Measurements from ENCODE around the gene MAN1A2. TPM values are rescaled to one million over a fixed set of nuclear protein-coding genes. Genes with fewer than 3 reads are reported as not detected.

The MAN1A2 gene
- total RNA-seq, 1 donor from 2014 or later = 42.7 TPM

DNA sequence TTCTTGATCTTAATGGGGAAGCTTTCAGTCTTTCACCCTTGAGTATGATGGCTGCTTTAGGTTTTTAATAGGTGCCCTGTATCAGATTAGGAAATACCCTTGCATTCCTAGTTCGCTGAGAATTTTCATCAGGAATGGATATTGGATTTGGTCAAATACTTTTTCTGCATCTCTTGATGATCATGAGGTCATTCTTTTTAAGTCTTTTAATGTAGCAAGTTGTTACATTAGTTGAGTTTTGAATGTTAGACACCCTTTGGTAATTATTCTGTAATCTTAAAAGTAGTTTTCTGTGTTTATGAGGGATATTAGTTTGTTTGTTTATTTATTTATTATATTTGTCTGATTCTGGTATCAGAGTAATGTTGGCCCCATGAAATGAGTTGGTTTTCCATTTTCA lies 22.5 kb downstream of the MAN1A2 start:
- Mint-ChIP-seq H3K9me3 (ENCODE audit: low read depth) (no peaks in the 10 kb centered on the region), H3K4me1 (ENCODE audit: low read depth) (peaks cover 28% of the 10 kb centered on the region), H3K36me3 (ENCODE audit: low read depth) (no peaks in the 10 kb centered on the region), H3K27ac (ENCODE audit: unreplicated experiment) (no peak overlapping the region), H3K27me3 (ENCODE audit: low read depth) (no peaks in the 10 kb centered on the region), H3K4me3 (ENCODE audit: unreplicated experiment) (no peak overlapping the region)
- no peak for DNase-seq (ENCODE audit: low spot score)
- TF ChIP-seq, protein P1, sequence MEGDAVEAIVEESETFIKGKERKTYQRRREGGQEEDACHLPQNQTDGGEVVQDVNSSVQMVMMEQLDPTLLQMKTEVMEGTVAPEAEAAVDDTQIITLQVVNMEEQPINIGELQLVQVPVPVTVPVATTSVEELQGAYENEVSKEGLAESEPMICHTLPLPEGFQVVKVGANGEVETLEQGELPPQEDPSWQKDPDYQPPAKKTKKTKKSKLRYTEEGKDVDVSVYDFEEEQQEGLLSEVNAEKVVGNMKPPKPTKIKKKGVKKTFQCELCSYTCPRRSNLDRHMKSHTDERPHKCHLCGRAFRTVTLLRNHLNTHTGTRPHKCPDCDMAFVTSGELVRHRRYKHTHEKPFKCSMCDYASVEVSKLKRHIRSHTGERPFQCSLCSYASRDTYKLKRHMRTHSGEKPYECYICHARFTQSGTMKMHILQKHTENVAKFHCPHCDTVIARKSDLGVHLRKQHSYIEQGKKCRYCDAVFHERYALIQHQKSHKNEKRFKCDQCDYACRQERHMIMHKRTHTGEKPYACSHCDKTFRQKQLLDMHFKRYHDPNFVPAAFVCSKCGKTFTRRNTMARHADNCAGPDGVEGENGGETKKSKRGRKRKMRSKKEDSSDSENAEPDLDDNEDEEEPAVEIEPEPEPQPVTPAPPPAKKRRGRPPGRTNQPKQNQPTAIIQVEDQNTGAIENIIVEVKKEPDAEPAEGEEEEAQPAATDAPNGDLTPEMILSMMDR (IDR thresholded peaks at IDR 0.05) = no peak

DNA sequence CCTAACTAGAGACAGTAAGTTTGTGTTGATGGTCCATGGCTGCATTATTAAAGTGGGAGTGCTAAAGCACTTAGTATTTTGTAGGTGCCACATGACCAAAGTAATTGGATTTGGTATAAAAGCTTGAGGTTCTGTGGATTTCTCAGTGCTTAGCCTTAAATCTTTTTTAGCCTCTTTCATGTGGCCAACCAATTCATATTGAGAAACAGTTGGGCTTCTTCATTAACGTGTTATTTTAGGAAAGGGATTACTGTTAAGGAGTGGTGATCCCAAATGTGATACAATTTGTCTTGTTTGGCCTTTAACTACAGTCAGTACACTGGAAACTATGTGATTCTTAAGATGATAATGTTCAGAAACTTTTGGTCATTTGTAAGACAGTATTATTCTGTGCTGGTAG lies 25.5 kb downstream of the MAN1A2 start:
- DNase-seq (ENCODE audit: low spot score) = no peak
- TF ChIP-seq, protein P1 (IDR thresholded peaks at IDR 0.05) = no peak
- H3K4me1 Mint-ChIP-seq (ENCODE audit: low read depth) = peaks cover 24% of the 10 kb centered on the region
- no peak overlapping the region for H3K27ac Mint-ChIP-seq (ENCODE audit: unreplicated experiment)
- no peaks in the 10 kb centered on the region for H3K9me3 Mint-ChIP-seq (ENCODE audit: low read depth)
- no peaks in the 10 kb centered on the region for H3K36me3 Mint-ChIP-seq (ENCODE audit: low read depth)
- no peak overlapping the region for H3K4me3 Mint-ChIP-seq (ENCODE audit: unreplicated experiment)
- H3K27me3 Mint-ChIP-seq (ENCODE audit: low read depth) = no peaks in the 10 kb centered on the region

DNA sequence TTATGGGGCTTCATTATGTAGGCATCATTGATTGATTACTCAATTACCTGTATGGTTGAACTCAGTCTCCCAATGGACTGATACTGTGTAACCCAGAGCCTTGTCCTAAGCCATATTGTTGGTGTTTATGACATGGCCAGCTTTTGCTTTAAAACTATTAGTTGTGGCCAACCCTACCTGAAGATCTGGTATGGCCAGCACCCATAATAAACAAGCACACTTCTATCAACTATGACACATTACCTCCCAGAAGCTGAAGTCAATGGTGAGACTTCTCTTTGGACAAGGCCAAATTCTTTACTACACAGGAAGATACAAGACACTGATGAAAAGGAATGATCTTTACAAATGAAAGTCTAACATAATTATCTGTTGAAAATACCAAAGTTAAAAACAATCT lies 28.8 kb downstream of the MAN1A2 start:
- Mint-ChIP-seq H3K27me3 (ENCODE audit: low read depth) (no peaks in the 10 kb centered on the region), H3K4me1 (ENCODE audit: low read depth) (peaks cover 18% of the 10 kb centered on the region), H3K4me3 (ENCODE audit: unreplicated experiment) (no peak overlapping the region), H3K9me3 (ENCODE audit: low read depth) (no peaks in the 10 kb centered on the region), H3K27ac (ENCODE audit: unreplicated experiment) (no peak overlapping the region), H3K36me3 (ENCODE audit: low read depth) (peaks cover 2% of the 10 kb centered on the region)
- TF ChIP-seq, protein P1 (IDR thresholded peaks at IDR 0.05) = no peak
- no peak for DNase-seq (ENCODE audit: low spot score)

DNA sequence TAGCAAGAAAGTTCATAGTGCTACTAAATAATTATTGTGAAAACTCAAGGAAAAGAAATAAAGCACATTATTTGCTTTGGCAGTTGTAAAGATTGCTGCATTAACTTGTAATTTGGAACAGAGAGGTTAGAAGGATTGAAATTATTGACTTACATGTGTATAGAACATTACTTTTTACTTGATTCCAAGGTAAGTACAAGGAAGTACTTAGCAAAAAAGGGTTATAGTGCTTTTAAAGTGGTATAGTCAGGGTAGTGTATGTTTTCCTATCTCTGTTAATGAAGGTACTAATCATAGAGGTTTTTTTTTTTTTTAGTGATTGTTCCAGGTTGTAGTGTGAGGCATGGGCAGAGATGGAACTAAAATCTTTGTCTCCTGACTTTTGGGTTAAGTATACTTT lies 29.4 kb downstream of the MAN1A2 start:
- TF ChIP-seq, protein P1 (IDR thresholded peaks at IDR 0.05) = no peak
- DNase-seq (ENCODE audit: low spot score) = no peak
- Mint-ChIP-seq H3K4me1 (ENCODE audit: low read depth) (peaks cover 18% of the 10 kb centered on the region), H3K27me3 (ENCODE audit: low read depth) (no peaks in the 10 kb centered on the region), H3K36me3 (ENCODE audit: low read depth) (peaks cover 2% of the 10 kb centered on the region), H3K27ac (ENCODE audit: unreplicated experiment) (no peak overlapping the region), H3K4me3 (ENCODE audit: unreplicated experiment) (no peak overlapping the region), H3K9me3 (ENCODE audit: low read depth) (no peaks in the 10 kb centered on the region)

DNA sequence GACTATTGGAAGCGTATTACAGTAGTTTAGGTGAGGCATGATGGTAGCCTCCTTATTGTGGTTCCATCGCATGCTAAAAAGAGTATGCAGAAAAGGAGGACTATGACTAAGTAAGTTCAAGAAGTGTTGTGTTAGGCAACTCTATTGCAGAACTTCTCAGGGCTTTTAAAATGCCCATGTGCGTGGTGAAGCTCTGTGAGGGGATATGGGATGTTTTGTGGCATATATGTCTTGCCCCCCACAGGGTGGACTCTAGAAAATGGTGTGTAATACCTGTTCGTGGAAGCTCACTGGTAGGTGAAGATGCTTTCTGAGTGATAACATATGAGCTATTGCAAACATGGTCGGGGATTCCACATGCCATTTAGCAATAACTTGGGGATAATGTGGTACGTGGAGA lies 31.7 kb downstream of the MAN1A2 start:
- Mint-ChIP-seq H3K9me3 (ENCODE audit: low read depth) (peaks cover 7% of the 10 kb centered on the region), H3K36me3 (ENCODE audit: low read depth) (peaks cover 9% of the 10 kb centered on the region), H3K27ac (ENCODE audit: unreplicated experiment) (no peak overlapping the region), H3K4me3 (ENCODE audit: unreplicated experiment) (no peak overlapping the region), H3K27me3 (ENCODE audit: low read depth) (no peaks in the 10 kb centered on the region), H3K4me1 (ENCODE audit: low read depth) (no peaks in the 10 kb centered on the region)
- DNase-seq (ENCODE audit: low spot score) = no peak
- TF ChIP-seq, protein P1 (IDR thresholded peaks at IDR 0.05) = no peak

Data from chondrocyte (in vitro differentiated cells).